Keratinocyte (primary cell): Measurements from ENCODE around the gene SPIN2A.

Experiments used
- CTCF ChIP-seq, 3 experiments: IDR thresholded peaks in 1 of 3; conservative IDR thresholded peaks in 1 of 3; optimal IDR thresholded peaks in 1 of 3; 2 replicates in 2 of 3; 3 replicates in 1 of 3; pipeline versions ENCODE3 to v1.5.1; 2011; ENCODE audit warnings: low read length in 3 of 3, mild to moderate bottlenecking in 3 of 3, moderate library complexity in 2 of 3, control low read depth in 1 of 3, inconsistent platforms in 1 of 3; ENCODE audit not compliant: insufficient read depth in 2 of 3; ENCODE audit errors: extremely low read depth in 1 of 3
- EZH2 ChIP-seq: IDR thresholded peaks from one replicate; pipeline ENCODE4 v1.6.1; 2012; ENCODE audit warnings: inconsistent platforms, mild to moderate bottlenecking, low read length, moderate library complexity

GRCh38 chrX:57134702-57135101 lies 2.5 kb downstream of the SPIN2A start:
- TF ChIP-seq CTCF (optimal IDR thresholded peaks at IDR 0.05 in 1 of 3, IDR thresholded peaks at IDR 0.05 in 1 of 3, conservative IDR thresholded peaks at IDR 0.05 in 1 of 3; ENCODE audit: extremely low read depth in 1 of 3, insufficient read depth in 2 of 3, low read length in 3 of 3) (no peak), EZH2 (no peak)
